HepG2 (cell line): ENCODE results near the gene ZNF488. TPM values are rescaled to one million over a fixed set of nuclear protein-coding genes. Genes with fewer than 3 reads are reported as not detected.

ENCODE experiments used
- ATAC-seq: fragments of 200-7000 bp; cut with Tn5 transposase; 3 replicates; pipeline ENCODE4 v1.9.1; 2020; ENCODE audit warnings: mild to moderate bottlenecking, moderate library complexity
- BruUV-seq: library from RNA; stranded (reverse); fragments of 400-500 nt; replicated peaks from 2 replicates; lab custom pipeline; 2021; lab: Mats Ljungman, UMichigan
- CTCF ChIA-PET: fragments of 300-600 bp; formaldehyde crosslinking; extraction: SDS; loops from one replicate; lab custom pipeline; 2021; ENCODE audit warnings: low total read pairs, inconsistent platforms, low intra/inter-chr PET ratio; lab: Yijun Ruan, JAX
- POLR2A ChIA-PET: fragments of 350-600 bp; sonication (Branson Sonifier 250); formaldehyde crosslinking; loops from one replicate; lab custom pipeline; 2020; ENCODE audit warnings: antibody characterized with exemption, inconsistent platforms; lab: Yijun Ruan, JAX
- DNase-seq: peaks from one replicate; pipeline ENCODE4 v3.0.0-alpha.2; 2015; ENCODE audit warnings: low spot score
- FAIRE-seq: peaks from 3 replicates; lab custom pipeline; 2011; peaks lifted over from hg19 to GRCh38; lab: Jason Lieb, UNC
- H2AFZ ChIP-seq: one replicate; pipeline ENCODE4 v1.6.1; 2011; ENCODE audit warnings: low read length, inconsistent platforms
- H3K27ac ChIP-seq: fragments of 300-600 bp; 3 replicates; pipeline ENCODE4 v1.8.0; 2011; ENCODE audit warnings: mixed run types, mild to moderate bottlenecking, mixed read lengths, low read length, inconsistent platforms; ENCODE audit not compliant: insufficient read depth; ENCODE audit errors: extremely low read length
- H3K27me3 ChIP-seq, 2 experiments: fragments of 200-600 bp in 1 of 2; 2 replicates in 1 of 2; 3 replicates in 1 of 2; pipeline versions ENCODE4 v1.6.0 to v1.8.0; 2011; ENCODE audit warnings: low read length in 2 of 2, mild to moderate bottlenecking in 2 of 2, moderate library complexity in 2 of 2, inconsistent platforms in 1 of 2; ENCODE audit not compliant: insufficient read depth in 2 of 2, control insufficient read depth in 1 of 2
- H3K36me3 ChIP-seq, 2 experiments: fragments of 200-600 bp in 1 of 2; replicated peaks in 1 of 2; 2 replicates in 1 of 2; 3 replicates in 1 of 2; pipeline versions ENCODE4 v1.5.1 to v1.8.0; 2011; ENCODE audit warnings: low read length in 2 of 2, inconsistent platforms in 1 of 2; ENCODE audit not compliant: insufficient read depth in 2 of 2, control insufficient read depth in 1 of 2
- H3K4me1 ChIP-seq: 2 replicates; pipeline ENCODE4 v1.5.1; 2012; ENCODE audit warnings: low read length, inconsistent platforms; ENCODE audit not compliant: insufficient read depth
- H3K4me2 ChIP-seq: 2 replicates; pipeline ENCODE4 v1.6.0; 2011; ENCODE audit warnings: low read depth, low read length, inconsistent platforms
- H3K4me3 ChIP-seq, 3 experiments: fragments of 200-600 bp in 1 of 3; sonication (generic), shearing (Covaris generic) in 1 of 3; replicated peaks in 1 of 3; 2 replicates each; pipeline ENCODE4 v1.5.1; 2011 to 2016; ENCODE audit warnings: low read length in 3 of 3, inconsistent platforms in 2 of 3, low read depth in 2 of 3, mild to moderate bottlenecking in 2 of 3, control low read depth in 1 of 3, mixed read lengths in 1 of 3; ENCODE audit not compliant: insufficient read depth in 1 of 3
- H3K79me2 ChIP-seq: one replicate; pipeline ENCODE4 v1.6.1; 2011; ENCODE audit warnings: low read length, inconsistent platforms; ENCODE audit not compliant: insufficient read depth
- H3K9ac ChIP-seq: 2 replicates; pipeline ENCODE4 v1.6.0; 2011; ENCODE audit warnings: mild to moderate bottlenecking, low read depth, low read length, inconsistent platforms; ENCODE audit not compliant: insufficient read depth
- H3K9me3 ChIP-seq: 2 replicates; pipeline ENCODE4 v1.5.1; 2012; ENCODE audit warnings: mild to moderate bottlenecking, low read length
- H4K20me1 ChIP-seq: 2 replicates; pipeline ENCODE4 v1.6.0; 2011; ENCODE audit warnings: inconsistent platforms, mild to moderate bottlenecking, low read length, moderate library complexity; ENCODE audit not compliant: insufficient read depth
- AHR ChIP-seq: IDR thresholded peaks from 2 replicates; pipeline ENCODE4 v1.6.1; 2018; ENCODE audit warnings: missing genetic modification reagents, missing compliant biosample characterization
- ATAD3A ChIP-seq: sonication (generic); formaldehyde crosslinking; IDR thresholded peaks from 2 replicates; pipeline ENCODE4 v1.4.0; 2020; ENCODE audit warnings: missing genetic modification reagents
- CENPT ChIP-seq: sonication (generic); formaldehyde crosslinking; IDR thresholded peaks from 2 replicates; pipeline ENCODE4 v1.8.0; 2022; ENCODE audit warnings: low read depth, mild to moderate bottlenecking, moderate library complexity, missing genetic modification reagents
- MXD3 ChIP-seq: IDR thresholded peaks from 2 replicates; pipeline ENCODE4 v1.6.1; 2016; ENCODE audit warnings: mild to moderate bottlenecking, missing biosample characterization, missing genetic modification reagents
- PTBP1 ChIP-seq: fragments of 200-400 bp; formaldehyde crosslinking; IDR thresholded peaks from 2 replicates; pipeline ENCODE4 v1.6.1; 2018; ENCODE audit warnings: low read length, low read depth; ENCODE audit not compliant: poor library complexity, severe bottlenecking
- ZNF496 ChIP-seq: sonication (generic); formaldehyde crosslinking; IDR thresholded peaks from 2 replicates; pipeline ENCODE4 v1.8.1; 2023; ENCODE audit warnings: mild to moderate bottlenecking, moderate library complexity, missing genetic modification reagents; ENCODE audit not compliant: insufficient replicate concordance
- ZNF775 ChIP-seq: sonication (generic); formaldehyde crosslinking; IDR thresholded peaks from 2 replicates; pipeline ENCODE4 v1.4.0; 2020; ENCODE audit warnings: missing genetic modification reagents, mild to moderate bottlenecking, moderate library complexity, borderline replicate concordance
- ZNF782 ChIP-seq: sonication (generic); formaldehyde crosslinking; IDR thresholded peaks from 2 replicates; pipeline ENCODE4 v1.4.0; 2020; ENCODE audit warnings: missing genetic modification reagents, mild to moderate bottlenecking, borderline replicate concordance
- ZXDC ChIP-seq: sonication (generic); formaldehyde crosslinking; IDR thresholded peaks from 2 replicates; pipeline ENCODE4 v1.5.0; 2020; ENCODE audit warnings: mild to moderate bottlenecking, missing genetic modification reagents
- WGBS: methylation state at CpG from one replicate; pipeline ENCODE4 v1.1.6; 2017; ENCODE audit warnings: low lambda C conversion rate; 5-methylcytosine and 5-hydroxymethylcytosine counted together
- in situ Hi-C: cut with HindIII; loops from 2 replicates; pipeline ENCODE4 v1.10.0; 2017; ENCODE audit warnings: low pct_unique_long_range_greater_than_20kb; ENCODE audit not compliant: extremely low pct_ligation_motif_present
- intact Hi-C: fragments of 100-400 bp; cut with micrococcal nuclease; formaldehyde crosslinking; loops from one replicate; pipeline ENCODE4 v1.10.0; 2022; ENCODE audit not compliant: unreplicated experiment
- polyA plus RNA-seq, 8 experiments: library from polyadenylated mRNA; depleted of rRNA in 3 of 8; stranded (reverse) in 7 of 8; unstranded in 1 of 8; fragments of >200 nt; fragmentation: Illumina TruSeq in 4 of 8; extraction: Trizol in 4 of 8; gene quantifications; 2 replicates each; pipeline versions ENCODE4 v1.2.1 to v1.2.3, GENCODE V29; 2011 to 2016; ENCODE audit warnings: low read depth in 4 of 8, missing spikeins in 1 of 8, mixed read lengths in 1 of 8; ENCODE audit not compliant: insufficient read depth in 1 of 8
- total RNA-seq, 5 experiments: library from RNA; depleted of rRNA; stranded (reverse); fragments of >200 nt; fragmentation: Illumina TruSeq; extraction: Trizol; gene quantifications; 2 replicates each; pipeline ENCODE4 v1.2.3, GENCODE V29; 2016; ENCODE audit warnings: low read depth in 1 of 5
- TF ChIP-seq, protein P1 (sequence below): sonication (generic); formaldehyde crosslinking; IDR thresholded peaks from 2 replicates; pipeline ENCODE4 v1.5.0; 2020; ENCODE audit warnings: mild to moderate bottlenecking, missing genetic modification reagents, borderline replicate concordance

Gene ZNF488
- total and polyA plus RNA-seq, 2 of the 13 experiments (the other 11 are each of a cell fraction or from before 2014, with no cell fraction given) = 0.13 to 0.15 TPM

DNA sequence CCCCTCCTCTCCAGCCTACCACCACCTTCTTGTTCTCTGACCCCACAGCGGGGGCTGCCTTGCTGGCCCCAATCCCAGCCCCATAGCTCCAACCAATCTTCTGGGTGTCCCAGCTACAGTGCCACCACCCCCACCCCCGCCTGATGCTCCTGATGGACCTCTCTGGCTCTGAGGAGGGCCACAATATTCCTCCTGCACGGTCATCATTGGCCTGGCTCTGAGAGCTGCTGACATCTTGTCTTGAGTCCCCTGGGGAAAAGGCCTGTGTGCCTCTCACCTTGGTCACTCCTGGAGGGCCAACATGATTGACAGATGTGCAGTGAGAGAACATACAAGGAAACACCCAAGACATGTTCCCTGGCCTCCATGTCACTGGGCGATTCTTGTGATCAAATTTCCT lies 54.2 kb downstream of the ZNF488 start (continued):
- TF ChIP-seq ZNF775 (CRISPR knock-in tag) (no peak), CENPT (no peak), AHR (CRISPR knock-in tag) (no peak), ZNF496 (no peak), MXD3 (CRISPR knock-in tag) (no peak), PTBP1 (no peak)

DNA sequence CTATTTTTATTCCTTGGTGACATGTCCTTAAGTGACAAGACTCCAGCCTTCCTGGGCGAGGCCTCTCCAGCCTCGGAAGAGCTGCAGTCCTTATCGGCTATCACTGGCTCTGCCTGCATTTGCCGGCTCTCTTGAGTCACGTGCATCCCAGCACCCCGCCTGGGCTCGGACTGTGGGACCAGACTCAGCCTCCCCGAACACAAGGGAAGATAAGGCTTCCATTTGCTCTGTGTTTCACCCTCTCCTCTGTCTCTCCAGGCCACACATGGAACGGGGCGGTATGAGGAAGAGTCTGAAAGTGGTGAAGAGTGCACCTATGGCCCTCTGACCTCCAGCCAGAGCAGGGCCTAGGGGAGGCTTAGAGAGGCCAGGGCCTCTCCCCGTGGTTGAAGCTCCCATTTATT lies 57.2 kb downstream of the ZNF488 start:
- DNase-seq (no peak), FAIRE-seq (no peak), ATAC-seq (no peak)
- ChIA-PET POLR2A (no interaction called here), CTCF (no interaction called here)
- no peaks in the 10 kb centered on the region for H3K79me2 ChIP-seq
- H2AFZ ChIP-seq = no peak overlapping the region
- no peak overlapping the region for H3K4me2 ChIP-seq
- in situ Hi-C loops (no loop called here), intact Hi-C loops (no loop called here)
- H3K4me1 ChIP-seq = peaks cover 8% of the 10 kb centered on the region; the same call in 1 of the 2 replicates
- H3K4me3 ChIP-seq = no peak overlapping the region
- BruUV-seq = no TSS peak
- H4K20me1 ChIP-seq = no peaks in the 10 kb centered on the region
- WGBS = 21% methylated on average over 11 of the region's 11 CpGs
- H3K9me3 ChIP-seq = no peaks in the 10 kb centered on the region
- H3K27me3 ChIP-seq = peaks cover 0 to 5% of the 10 kb centered on the region in 2 experiments; a peak in 3 of 5 replicates
- H3K27ac ChIP-seq = no peak overlapping the region
- H3K36me3 ChIP-seq = no peaks in the 10 kb centered on the region
- H3K9ac ChIP-seq = no peak overlapping the region
- TF ChIP-seq, protein P1, sequence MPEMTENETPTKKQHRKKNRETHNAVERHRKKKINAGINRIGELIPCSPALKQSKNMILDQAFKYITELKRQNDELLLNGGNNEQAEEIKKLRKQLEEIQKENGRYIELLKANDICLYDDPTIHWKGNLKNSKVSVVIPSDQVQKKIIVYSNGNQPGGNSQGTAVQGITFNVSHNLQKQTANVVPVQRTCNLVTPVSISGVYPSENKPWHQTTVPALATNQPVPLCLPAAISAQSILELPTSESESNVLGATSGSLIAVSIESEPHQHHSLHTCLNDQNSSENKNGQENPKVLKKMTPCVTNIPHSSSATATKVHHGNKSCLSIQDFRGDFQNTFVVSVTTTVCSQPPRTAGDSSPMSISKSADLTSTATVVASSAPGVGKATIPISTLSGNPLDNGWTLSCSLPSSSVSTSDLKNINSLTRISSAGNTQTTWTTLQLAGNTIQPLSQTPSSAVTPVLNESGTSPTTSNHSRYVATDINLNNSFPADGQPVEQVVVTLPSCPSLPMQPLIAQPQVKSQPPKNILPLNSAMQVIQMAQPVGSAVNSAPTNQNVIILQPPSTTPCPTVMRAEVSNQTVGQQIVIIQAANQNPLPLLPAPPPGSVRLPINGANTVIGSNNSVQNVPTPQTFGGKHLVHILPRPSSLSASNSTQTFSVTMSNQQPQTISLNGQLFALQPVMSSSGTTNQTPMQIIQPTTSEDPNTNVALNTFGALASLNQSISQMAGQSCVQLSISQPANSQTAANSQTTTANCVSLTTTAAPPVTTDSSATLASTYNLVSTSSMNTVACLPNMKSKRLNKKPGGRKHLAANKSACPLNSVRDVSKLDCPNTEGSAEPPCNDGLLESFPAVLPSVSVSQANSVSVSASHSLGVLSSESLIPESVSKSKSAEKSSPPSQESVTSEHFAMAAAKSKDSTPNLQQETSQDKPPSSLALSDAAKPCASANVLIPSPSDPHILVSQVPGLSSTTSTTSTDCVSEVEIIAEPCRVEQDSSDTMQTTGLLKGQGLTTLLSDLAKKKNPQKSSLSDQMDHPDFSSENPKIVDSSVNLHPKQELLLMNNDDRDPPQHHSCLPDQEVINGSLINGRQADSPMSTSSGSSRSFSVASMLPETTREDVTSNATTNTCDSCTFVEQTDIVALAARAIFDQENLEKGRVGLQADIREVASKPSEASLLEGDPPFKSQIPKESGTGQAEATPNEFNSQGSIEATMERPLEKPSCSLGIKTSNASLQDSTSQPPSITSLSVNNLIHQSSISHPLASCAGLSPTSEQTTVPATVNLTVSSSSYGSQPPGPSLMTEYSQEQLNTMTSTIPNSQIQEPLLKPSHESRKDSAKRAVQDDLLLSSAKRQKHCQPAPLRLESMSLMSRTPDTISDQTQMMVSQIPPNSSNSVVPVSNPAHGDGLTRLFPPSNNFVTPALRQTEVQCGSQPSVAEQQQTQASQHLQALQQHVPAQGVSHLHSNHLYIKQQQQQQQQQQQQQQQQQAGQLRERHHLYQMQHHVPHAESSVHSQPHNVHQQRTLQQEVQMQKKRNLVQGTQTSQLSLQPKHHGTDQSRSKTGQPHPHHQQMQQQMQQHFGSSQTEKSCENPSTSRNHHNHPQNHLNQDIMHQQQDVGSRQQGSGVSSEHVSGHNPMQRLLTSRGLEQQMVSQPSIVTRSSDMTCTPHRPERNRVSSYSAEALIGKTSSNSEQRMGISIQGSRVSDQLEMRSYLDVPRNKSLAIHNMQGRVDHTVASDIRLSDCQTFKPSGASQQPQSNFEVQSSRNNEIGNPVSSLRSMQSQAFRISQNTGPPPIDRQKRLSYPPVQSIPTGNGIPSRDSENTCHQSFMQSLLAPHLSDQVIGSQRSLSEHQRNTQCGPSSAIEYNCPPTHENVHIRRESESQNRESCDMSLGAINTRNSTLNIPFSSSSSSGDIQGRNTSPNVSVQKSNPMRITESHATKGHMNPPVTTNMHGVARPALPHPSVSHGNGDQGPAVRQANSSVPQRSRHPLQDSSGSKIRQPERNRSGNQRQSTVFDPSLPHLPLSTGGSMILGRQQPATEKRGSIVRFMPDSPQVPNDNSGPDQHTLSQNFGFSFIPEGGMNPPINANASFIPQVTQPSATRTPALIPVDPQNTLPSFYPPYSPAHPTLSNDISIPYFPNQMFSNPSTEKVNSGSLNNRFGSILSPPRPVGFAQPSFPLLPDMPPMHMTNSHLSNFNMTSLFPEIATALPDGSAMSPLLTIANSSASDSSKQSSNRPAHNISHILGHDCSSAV = no peak
- TF ChIP-seq ZNF782 = no peak
- TF ChIP-seq ZXDC (CRISPR knock-in tag) = no peak
- no peak for TF ChIP-seq ATAD3A (CRISPR knock-in tag)
